ENCODE results near the gene SLC35E1. TPM values are rescaled to one million over a fixed set of nuclear protein-coding genes. Genes with fewer than 3 reads are reported as not detected.

Gene SLC35E1
- total RNA-seq, 1 experiment from 2014 or later: 20.8 TPM

Other genes starting within 250 kb of the SLC35E1 start
- 2.8 and 3.0 TPM in 2 replicates for gene KLF2, start 247.6 kb downstream of the SLC35E1 start, total RNA-seq (2014; rRNA removed; shearing (Covaris generic))
- gene EPS15L1, start 100.4 kb downstream of the SLC35E1 start, total RNA-seq (2014; rRNA removed; shearing (Covaris generic)): 3.8 and 5.2 TPM in 2 replicates
- gene CALR3, start 76.2 kb downstream of the SLC35E1 start, total RNA-seq (2014; rRNA removed; shearing (Covaris generic)): not detected in 2 replicates
- 4.5 and 10.0 TPM in 2 replicates for gene C19orf44, start 76.0 kb downstream of the SLC35E1 start, total RNA-seq (2014; rRNA removed; shearing (Covaris generic))
- gene CHERP, start 30.0 kb downstream of the SLC35E1 start, total RNA-seq (2014; rRNA removed; shearing (Covaris generic)): 3.1 TPM in 2 replicates
- 3.4 and 5.0 TPM in 2 replicates for gene MED26, start 55.8 kb upstream of the SLC35E1 start, total RNA-seq (2014; rRNA removed; shearing (Covaris generic))
- 118 and 139 TPM in 2 replicates for gene SMIM7, start 87.7 kb upstream of the SLC35E1 start, total RNA-seq (2014; rRNA removed; shearing (Covaris generic))
- 1.3 and 3.2 TPM in 2 replicates for gene TMEM38A, start 88.7 kb upstream of the SLC35E1 start, total RNA-seq (2014; rRNA removed; shearing (Covaris generic))
- gene NWD1, start 147.4 kb upstream of the SLC35E1 start, total RNA-seq (2014; rRNA removed; shearing (Covaris generic)): not detected in 2 replicates